Measurements from ENCODE around the gene CD1C. TPM values are rescaled to one million over a fixed set of nuclear protein-coding genes. Genes with fewer than 3 reads are reported as not detected.
"Not testable (repeated sequence)": the region's sequence is repeated elsewhere in the genome, so short reads cannot be mapped to it uniquely, and the experiment has no call there.

CD1C gene
- total and polyA plus RNA-seq, 2 donors = 0.70 to 2.9 TPM

GRCh38 chr1:158331481-158332150, 41.9 kb downstream of the CD1C start, which contains the start of gene CD1B:
TSS of gene CD1B (minus strand) at chr1:158331531. CDS start at chr1:158331423, 108 bp downstream.
- DNase-seq (ENCODE audit: extremely low spot score) = no peak
- Histone ChIP-seq H3K36me3 (ENCODE audit: insufficient read depth) (no peaks in the 10 kb centered on the region), H3K27ac (ENCODE audit: low read depth) (no peak within 1 kb of the TSS), H3K4me1 (ENCODE audit: insufficient read depth) (no peaks in the 10 kb centered on the region), H3K4me3 (ENCODE audit: low read depth, low read length) (no peak within 1 kb of the TSS)
- 81% methylated on average over 2 of the region's 2 CpGs for WGBS

- 62% methylated on average over 8 of the region's 8 CpGs for WGBS
- no peak overlapping the region for H3K27ac ChIP-seq (ENCODE audit: low read depth)
- H3K4me3 ChIP-seq (ENCODE audit: low read depth, low read length) = no peak overlapping the region
- no peak for DNase-seq (ENCODE audit: extremely low spot score)
- no peaks in the 10 kb centered on the region for H3K36me3 ChIP-seq (ENCODE audit: insufficient read depth)
- H3K4me1 ChIP-seq (ENCODE audit: insufficient read depth) = no peaks in the 10 kb centered on the region
Observed at GRCh38 chr1:158333405-158334155, 43.9 kb downstream of the CD1C start.

GRCh38 chr1:158334526-158335212, 44.9 kb downstream of the CD1C start:
- DNase-seq (ENCODE audit: extremely low spot score) = no peak
- no peak overlapping the region for H3K27ac ChIP-seq (ENCODE audit: low read depth)
- 56% methylated on average over 2 of the region's 2 CpGs for WGBS
- H3K36me3 ChIP-seq (ENCODE audit: insufficient read depth) = no peaks in the 10 kb centered on the region
- no peaks in the 10 kb centered on the region for H3K4me1 ChIP-seq (ENCODE audit: insufficient read depth)
- H3K4me3 ChIP-seq (ENCODE audit: low read depth, low read length) = no peak overlapping the region

- H3K4me3 ChIP-seq (ENCODE audit: low read depth, low read length) = no peak overlapping the region
- H3K4me1 ChIP-seq (ENCODE audit: insufficient read depth) = no peaks in the 10 kb centered on the region
- no peak overlapping the region for H3K27ac ChIP-seq (ENCODE audit: low read depth)
- H3K36me3 ChIP-seq (ENCODE audit: insufficient read depth) = no peaks in the 10 kb centered on the region
- no peak for DNase-seq (ENCODE audit: extremely low spot score)
Observed at GRCh38 chr1:158335213-158335532, 45.5 kb downstream of the CD1C start.

- DNase-seq (ENCODE audit: extremely low spot score); H3K4me1 ChIP-seq (ENCODE audit: insufficient read depth); H3K4me3 ChIP-seq (ENCODE audit: low read depth, low read length); H3K36me3 ChIP-seq (ENCODE audit: insufficient read depth); H3K27ac ChIP-seq (ENCODE audit: low read depth): not testable (repeated sequence)
- 69% methylated on average over 7 of the region's 7 CpGs for WGBS
Observed at GRCh38 chr1:158336413-158336812, 46.7 kb downstream of the CD1C start.

Other genes with a start within 250 kb of the CD1C start
- 1.6 TPM for gene CD1D, start 109.0 kb upstream of the CD1C start, total RNA-seq
- gene CD1D, start 109.0 kb upstream of the CD1C start, polyA plus RNA-seq = 2.7 TPM
- gene CD1A, start 35.5 kb upstream of the CD1C start, total RNA-seq = not detected
- gene CD1A, start 35.5 kb upstream of the CD1C start, polyA plus RNA-seq = 0.05 TPM
- gene CD1B, start 41.6 kb downstream of the CD1C start, total RNA-seq = not detected
- gene CD1B, start 41.6 kb downstream of the CD1C start, polyA plus RNA-seq = 0.09 TPM
- gene CD1E, start 64.0 kb downstream of the CD1C start, total RNA-seq = 0.69 TPM
- gene CD1E, start 64.0 kb downstream of the CD1C start, polyA plus RNA-seq = 1.0 TPM
- gene OR10T2, start 109.5 kb downstream of the CD1C start, total RNA-seq = not detected
- not detected for gene OR10T2, start 109.5 kb downstream of the CD1C start, polyA plus RNA-seq
- not detected for gene OR10K2, start 136.3 kb downstream of the CD1C start, total RNA-seq
- not detected for gene OR10K2, start 136.3 kb downstream of the CD1C start, polyA plus RNA-seq
- not detected for gene OR10K1, start 171.9 kb downstream of the CD1C start, total RNA-seq
- gene OR10K1, start 171.9 kb downstream of the CD1C start, polyA plus RNA-seq = not detected
- gene OR10R2, start 182.3 kb downstream of the CD1C start, total RNA-seq = not detected
- not detected for gene OR10R2, start 182.3 kb downstream of the CD1C start, polyA plus RNA-seq

Measured in urinary bladder (tissue), 4 donors.